ENCODE data around the gene DMD. TPM values are rescaled to one million over a fixed set of nuclear protein-coding genes. Genes with fewer than 3 reads are reported as not detected.
A peak's percentile ranks its signal among the peaks of the same experiment; 100 is the strongest.

Gene DMD
- total RNA-seq, 2 experiments from 2014 or later: 0.20 to 0.47 TPM

- Mint-ChIP-seq H3K36me3 (ENCODE audit: low read depth) (no peaks in the 10 kb centered on the region), H3K4me3 (no peak overlapping the region), H3K4me1 (ENCODE audit: low read depth) (no peaks in the 10 kb centered on the region), H3K27me3 (no peaks in the 10 kb centered on the region), H3K9me3 (no peaks in the 10 kb centered on the region), H3K27ac (no peak overlapping the region)
- Histone ChIP-seq H3K27ac (ENCODE audit: low read depth in 1 of 2, low read length in 2 of 2) (no peak overlapping the region), H3K4me1 (ENCODE audit: insufficient read depth, low read length) (no peaks in the 10 kb centered on the region), H3K36me3 (ENCODE audit: insufficient read depth, low read length) (no peaks in the 10 kb centered on the region), H3K4me3 (ENCODE audit: low read length) (no peak overlapping the region), H3K27me3 (ENCODE audit: control insufficient read depth in 1 of 2, insufficient read depth in 2 of 2, low read length in 2 of 2) (no peaks in the 10 kb centered on the region), H3K9me3 (ENCODE audit: control insufficient read depth in 1 of 2, insufficient read depth in 1 of 2, low read length in 2 of 2) (no peaks in the 10 kb centered on the region)
- DNase-seq (peak in 1 of 14 experiments; percentile 0), ATAC-seq (ENCODE audit: poor library complexity) (no peak)
- CTCF ChIA-PET: no interaction called here
- POLR2A ChIA-PET: no interaction called here
- TF ChIP-seq CTCF (IDR thresholded peaks at IDR 0.05): no peak
- intact Hi-C loops (cut with DNase I, micrococcal nuclease): no loop called here
Measured at GRCh38 chrX:31629195-31629594, 1582.2 kb downstream of the DMD start.

GRCh38 chrX:31609130-31609529, 1602.2 kb downstream of the DMD start:
- Mint-ChIP-seq H3K36me3 (ENCODE audit: low read depth) (no peaks in the 10 kb centered on the region), H3K9me3 (no peaks in the 10 kb centered on the region)

DNA sequence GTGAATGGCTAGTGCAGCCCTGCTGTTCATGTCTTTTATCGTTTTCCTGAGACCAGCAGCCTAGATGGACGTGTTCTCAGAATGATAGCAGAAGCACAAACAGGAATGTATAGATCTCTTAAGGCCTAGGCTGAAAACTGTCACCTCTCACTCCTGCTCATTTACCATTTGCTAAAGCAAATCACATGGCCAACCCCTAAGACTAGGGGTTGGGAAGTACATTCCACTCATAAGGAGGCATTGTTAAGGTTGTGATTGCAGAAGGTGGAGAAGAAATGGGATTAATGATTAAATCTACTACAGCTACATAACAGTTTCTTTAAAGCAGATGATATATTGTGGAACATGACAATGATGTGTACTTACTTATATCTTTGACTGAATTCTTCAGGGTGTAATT, 1602.7 kb downstream of the DMD start:
- Histone ChIP-seq H3K36me3 (ENCODE audit: insufficient read depth, low read length) (no peaks in the 10 kb centered on the region), H3K27ac (ENCODE audit: low read depth in 1 of 2, low read length in 2 of 2) (no peak overlapping the region), H3K9me3 (ENCODE audit: control insufficient read depth in 1 of 2, insufficient read depth in 1 of 2, low read length in 2 of 2) (no peaks in the 10 kb centered on the region), H3K27me3 (ENCODE audit: control insufficient read depth in 1 of 2, insufficient read depth in 2 of 2, low read length in 2 of 2) (no peaks in the 10 kb centered on the region), H3K4me1 (ENCODE audit: insufficient read depth, low read length) (no peaks in the 10 kb centered on the region), H3K4me3 (ENCODE audit: low read length) (no peak overlapping the region)
- ChIA-PET CTCF (no interaction called here), POLR2A (no interaction called here)
- ATAC-seq (ENCODE audit: poor library complexity): no peak
- Mint-ChIP-seq H3K4me3 (no peak overlapping the region), H3K27ac (no peak overlapping the region), H3K4me1 (ENCODE audit: low read depth) (no peaks in the 10 kb centered on the region), H3K36me3 (ENCODE audit: low read depth) (no peaks in the 10 kb centered on the region), H3K27me3 (no peaks in the 10 kb centered on the region), H3K9me3 (no peaks in the 10 kb centered on the region)
- no peak for DNase-seq
- no peak for TF ChIP-seq CTCF (IDR thresholded peaks at IDR 0.05)
- intact Hi-C loops (cut with DNase I, micrococcal nuclease): no loop called here

More at GRCh38 chrX:31609130-31609529, 1602.2 kb downstream of the DMD start:
- DNase-seq (no peak), ATAC-seq (ENCODE audit: poor library complexity) (no peak)
- POLR2A ChIA-PET: no interaction called here
- intact Hi-C loops (cut with DNase I, micrococcal nuclease): no loop called here
- Histone ChIP-seq H3K36me3 (ENCODE audit: insufficient read depth, low read length) (no peaks in the 10 kb centered on the region), H3K4me1 (ENCODE audit: insufficient read depth, low read length) (no peaks in the 10 kb centered on the region), H3K27me3 (ENCODE audit: control insufficient read depth in 1 of 2, insufficient read depth in 2 of 2, low read length in 2 of 2) (no peaks in the 10 kb centered on the region), H3K9me3 (ENCODE audit: control insufficient read depth in 1 of 2, insufficient read depth in 1 of 2, low read length in 2 of 2) (no peaks in the 10 kb centered on the region), H3K4me3 (ENCODE audit: low read length) (no peak overlapping the region), H3K27ac (ENCODE audit: low read depth in 1 of 2, low read length in 2 of 2) (no peak overlapping the region)
- TF ChIP-seq CTCF (IDR thresholded peaks at IDR 0.05): no peak
- Mint-ChIP-seq H3K4me1 (ENCODE audit: low read depth) (no peaks in the 10 kb centered on the region), H3K4me3 (no peak overlapping the region), H3K27ac (no peak overlapping the region), H3K27me3 (no peaks in the 10 kb centered on the region)
- CTCF ChIA-PET: no interaction called here

Data from CD4-positive, alpha-beta T cell (primary cell).